Hippocampal formation (tissue), 2 donors: ENCODE measurements around the gene PURB.
"Not testable (repeated sequence)": the region's sequence is repeated elsewhere in the genome, so short reads cannot be mapped to it uniquely, and the experiment has no call there.

Experiments used
- DNase-seq, 2 donors: peaks; one replicate each; lab custom pipeline; 2025; lab: John Stamatoyannopoulos, UW

PURB gene

GRCh38 chr7:44891791-44892190 lies 6.5 kb upstream of the PURB start:
- no peak for DNase-seq

- DNase-seq, result no peak
Observed at GRCh38 chr7:44891372-44891771, 6.0 kb upstream of the PURB start.

- no peak for DNase-seq
Observed at GRCh38 chr7:44889086-44889781, 3.9 kb upstream of the PURB start.

GRCh38 chr7:44887293-44887692 lies 2.0 kb upstream of the PURB start:
- no peak for DNase-seq

- no peak for DNase-seq
Observed at GRCh38 chr7:44884621-44885393, 523 bp downstream of the PURB start.

- no peak for DNase-seq
Observed at GRCh38 chr7:44883961-44884620, 1.2 kb downstream of the PURB start.

- DNase-seq, result no peak
Observed at GRCh38 chr7:44882899-44883298, 2.4 kb downstream of the PURB start.

GRCh38 chr7:44881610-44882009 lies 3.7 kb downstream of the PURB start:
- DNase-seq, result no peak

GRCh38 chr7:44881066-44881600 lies 4.2 kb downstream of the PURB start:
- DNase-seq, result no peak

GRCh38 chr7:44880317-44881018 lies 4.9 kb downstream of the PURB start:
- no peak for DNase-seq

GRCh38 chr7:44876393-44876792 lies 8.9 kb downstream of the PURB start:
- DNase-seq, result no peak

- no peak for DNase-seq
Observed at GRCh38 chr7:44875241-44875640, 10.1 kb downstream of the PURB start.

- DNase-seq, result no peak
Observed at GRCh38 chr7:44872787-44873186, 12.5 kb downstream of the PURB start.

- not testable (repeated sequence) for DNase-seq
Observed at GRCh38 chr7:44871918-44872317, 13.4 kb downstream of the PURB start.

GRCh38 chr7:44870780-44871179 lies 14.6 kb downstream of the PURB start:
- DNase-seq, result not testable (repeated sequence)

- DNase-seq, result not testable (repeated sequence)
Observed at GRCh38 chr7:44870336-44870735, 15.0 kb downstream of the PURB start.

- DNase-seq, result no peak
Observed at GRCh38 chr7:44867073-44867995, 18.0 kb downstream of the PURB start.

GRCh38 chr7:44861949-44862348 lies 23.4 kb downstream of the PURB start:
- DNase-seq, result not testable (repeated sequence)

GRCh38 chr7:44858161-44858560 lies 27.2 kb downstream of the PURB start:
- no peak for DNase-seq

GRCh38 chr7:44854644-44855364 lies 30.5 kb downstream of the PURB start:
- DNase-seq, result no peak
